Upper lobe of right lung (tissue), 1 donor: ENCODE data around the gene KRTAP6-3. TPM values are rescaled to one million over a fixed set of nuclear protein-coding genes. Genes with fewer than 3 reads are reported as not detected.

Experiments
- ATAC-seq: fragments of 200-7000 bp; cut with Tn5 transposase; one replicate; pipeline ENCODE4 v1.9.1; 2020; ENCODE audit warnings: mild to moderate bottlenecking, moderate library complexity
- DNase-seq: peaks from one replicate; pipeline ENCODE4 v3.0.0-alpha.2; 2020
- H3K27ac ChIP-seq: fragments of 200-600 bp; one replicate; pipeline ENCODE4 v1.8.0; 2022
- H3K27me3 ChIP-seq: fragments of 200-600 bp; one replicate; pipeline ENCODE4 v1.8.0; 2022; ENCODE audit warnings: mild to moderate bottlenecking
- H3K36me3 ChIP-seq: fragments of 200-600 bp; one replicate; pipeline ENCODE4 v1.8.0; 2022
- H3K4me1 ChIP-seq: fragments of 200-600 bp; one replicate; pipeline ENCODE4 v1.8.0; 2022
- H3K4me3 ChIP-seq: fragments of 200-600 bp; one replicate; pipeline ENCODE4 v1.8.0; 2022; ENCODE audit warnings: mild to moderate bottlenecking
- H3K9me3 ChIP-seq: fragments of 200-600 bp; one replicate; pipeline ENCODE4 v1.8.0; 2022
- intact Hi-C: fragments of 100-400 bp; cut with DNase I; formaldehyde crosslinking; loops from one replicate; pipeline ENCODE4 v1.11.0; 2022
- total RNA-seq: library from RNA; stranded (reverse); fragmentation: NEBNext Ultra II Directional; extraction: Animal tissue kit (Norgen Biotek cat#: 25700); gene quantifications from one replicate; pipeline ENCODE4 v1.2.1, GENCODE V29; 2021
- TF ChIP-seq, protein P1 (sequence below): fragments of 200-600 bp; IDR thresholded peaks from one replicate; pipeline ENCODE4 v1.8.0; 2022; ENCODE audit warnings: antibody characterized with exemption
- donor health status: DM: no; HTN: yes; CAD: no; lungs with severe emphysema.

KRTAP6-3 gene
- total RNA-seq, 1 donor from 2014 or later = not detected

GRCh38 chr21:30642564-30642963, 50.3 kb downstream of the KRTAP6-3 start, which contains the start of gene KRTAP20-3:
KRTAP20-3 (plus strand) TSS chr21:30642864.
- intact Hi-C loops = no loop called here
- Histone ChIP-seq H3K36me3 (no peaks in the 10 kb centered on the region), H3K27me3 (no peaks in the 10 kb centered on the region), H3K9me3 (no peaks in the 10 kb centered on the region), H3K4me3 (no peak within 1 kb of the TSS), H3K4me1 (no peaks in the 10 kb centered on the region), H3K27ac (no peak within 1 kb of the TSS)
- DNase-seq (no peak), ATAC-seq (no peak)
- TF ChIP-seq, protein P1, sequence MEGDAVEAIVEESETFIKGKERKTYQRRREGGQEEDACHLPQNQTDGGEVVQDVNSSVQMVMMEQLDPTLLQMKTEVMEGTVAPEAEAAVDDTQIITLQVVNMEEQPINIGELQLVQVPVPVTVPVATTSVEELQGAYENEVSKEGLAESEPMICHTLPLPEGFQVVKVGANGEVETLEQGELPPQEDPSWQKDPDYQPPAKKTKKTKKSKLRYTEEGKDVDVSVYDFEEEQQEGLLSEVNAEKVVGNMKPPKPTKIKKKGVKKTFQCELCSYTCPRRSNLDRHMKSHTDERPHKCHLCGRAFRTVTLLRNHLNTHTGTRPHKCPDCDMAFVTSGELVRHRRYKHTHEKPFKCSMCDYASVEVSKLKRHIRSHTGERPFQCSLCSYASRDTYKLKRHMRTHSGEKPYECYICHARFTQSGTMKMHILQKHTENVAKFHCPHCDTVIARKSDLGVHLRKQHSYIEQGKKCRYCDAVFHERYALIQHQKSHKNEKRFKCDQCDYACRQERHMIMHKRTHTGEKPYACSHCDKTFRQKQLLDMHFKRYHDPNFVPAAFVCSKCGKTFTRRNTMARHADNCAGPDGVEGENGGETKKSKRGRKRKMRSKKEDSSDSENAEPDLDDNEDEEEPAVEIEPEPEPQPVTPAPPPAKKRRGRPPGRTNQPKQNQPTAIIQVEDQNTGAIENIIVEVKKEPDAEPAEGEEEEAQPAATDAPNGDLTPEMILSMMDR = no peak

Other genes starting within 250 kb of the KRTAP6-3 start
- not detected for gene KRTAP23-1, start 243.8 kb upstream of the KRTAP6-3 start, total RNA-seq
- not detected for gene KRTAP13-2, start 220.2 kb upstream of the KRTAP6-3 start, total RNA-seq
- not detected for gene KRTAP13-1, start 196.4 kb upstream of the KRTAP6-3 start, total RNA-seq
- gene KRTAP13-3, start 166.5 kb upstream of the KRTAP6-3 start, total RNA-seq = not detected
- gene KRTAP13-4, start 162.2 kb upstream of the KRTAP6-3 start, total RNA-seq = not detected
- not detected for gene KRTAP15-1, start 152.2 kb upstream of the KRTAP6-3 start, total RNA-seq
- gene KRTAP19-1, start 112.1 kb upstream of the KRTAP6-3 start, total RNA-seq = not detected
- gene KRTAP19-2, start 105.0 kb upstream of the KRTAP6-3 start, total RNA-seq = not detected
- gene KRTAP19-3, start 100.4 kb upstream of the KRTAP6-3 start, total RNA-seq = not detected
- not detected for gene KRTAP19-4, start 95.3 kb upstream of the KRTAP6-3 start, total RNA-seq
- gene KRTAP19-5, start 90.3 kb upstream of the KRTAP6-3 start, total RNA-seq = not detected
- gene KRTAP19-6, start 50.6 kb upstream of the KRTAP6-3 start, total RNA-seq = not detected
- not detected for gene KRTAP19-7, start 31.1 kb upstream of the KRTAP6-3 start, total RNA-seq
- gene KRTAP22-2, start 2.0 kb upstream of the KRTAP6-3 start, total RNA-seq = not detected
- gene KRTAP6-2, start 6.5 kb downstream of the KRTAP6-3 start, total RNA-seq = not detected
- gene KRTAP22-1, start 8.6 kb downstream of the KRTAP6-3 start, total RNA-seq = not detected
- gene KRTAP6-1, start 21.5 kb downstream of the KRTAP6-3 start, total RNA-seq = not detected
- not detected for gene KRTAP20-1, start 24.0 kb downstream of the KRTAP6-3 start, total RNA-seq
- gene KRTAP20-4, start 28.2 kb downstream of the KRTAP6-3 start, total RNA-seq = not detected
- not detected for gene KRTAP20-2, start 42.8 kb downstream of the KRTAP6-3 start, total RNA-seq
- not detected for gene KRTAP20-3, start 50.4 kb downstream of the KRTAP6-3 start, total RNA-seq
- not detected for gene KRTAP21-3, start 126.3 kb downstream of the KRTAP6-3 start, total RNA-seq
- not detected for gene KRTAP21-2, start 154.8 kb downstream of the KRTAP6-3 start, total RNA-seq
- gene KRTAP21-1, start 163.0 kb downstream of the KRTAP6-3 start, total RNA-seq = not detected
- gene KRTAP8-1, start 220.8 kb downstream of the KRTAP6-3 start, total RNA-seq = not detected
- gene KRTAP7-1, start 237.3 kb downstream of the KRTAP6-3 start, total RNA-seq = not detected